Activated T-cell treated with anti-CD3 and anti-CD28 coated beads, Interleukin-2, amount 50 U/mL, for 4 hours (primary cell): ENCODE results near the gene PHF2. TPM values are rescaled to one million over a fixed set of nuclear protein-coding genes. Genes with fewer than 3 reads are reported as not detected.

Experiments
- ATAC-seq, 2 donors: fragments of 200-7000 bp; cut with Tn5 transposase; one replicate each; pipeline ENCODE4 v1.10.0; 2021
- DNase-seq: peaks from one replicate; pipeline ENCODE4 v3.0.0-alpha.2; 2020
- H3K27me3 Mint-ChIP-seq: one replicate; pipeline ENCODE4 v1.8.0; 2021; ENCODE audit warnings: low read depth, mixed read lengths
- H3K36me3 Mint-ChIP-seq: one replicate; pipeline ENCODE4 v1.8.0; 2022; ENCODE audit warnings: mixed read lengths; ENCODE audit not compliant: insufficient read depth
- H3K4me1 Mint-ChIP-seq: one replicate; pipeline ENCODE4 v1.8.0; 2021; ENCODE audit warnings: low read depth, mixed read lengths
- H3K4me3 Mint-ChIP-seq: one replicate; pipeline ENCODE4 v1.8.0; 2021; ENCODE audit warnings: mild to moderate bottlenecking, moderate library complexity, mixed read lengths
- H3K9me3 Mint-ChIP-seq: one replicate; pipeline ENCODE4 v1.8.0; 2021; ENCODE audit warnings: mixed read lengths
- total RNA-seq, 3 donors: library from RNA; stranded (reverse); gene quantifications; one replicate each; pipeline ENCODE4 v1.2.1, GENCODE V29; 2021

The PHF2 gene
- total RNA-seq, 3 donors from 2014 or later, result 19.2 to 20.8 (median 20.8) TPM

DNA sequence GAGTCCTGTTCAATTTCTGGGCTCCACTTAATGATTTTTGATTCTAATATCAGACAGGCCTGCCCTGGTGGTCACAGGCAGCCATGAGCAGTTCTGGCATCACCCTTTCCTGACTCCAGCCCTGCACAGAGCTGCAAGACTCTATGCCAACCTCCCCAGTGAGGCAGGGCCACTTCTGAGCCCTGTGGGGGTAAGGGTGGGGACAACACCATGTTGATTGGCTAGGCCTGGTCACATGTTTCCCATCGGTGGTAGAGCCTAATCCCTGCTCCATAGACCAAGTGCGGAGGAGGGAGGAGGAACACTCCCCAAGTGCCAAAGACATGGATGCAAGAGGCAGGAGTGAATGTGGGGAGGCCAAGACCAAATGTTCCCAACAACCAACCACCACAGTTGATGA lies 134.6 kb downstream of the PHF2 start:
- Mint-ChIP-seq H3K4me3 (no peak overlapping the region), H3K27me3 (peaks cover 2% of the 10 kb centered on the region), H3K9me3 (no peaks in the 10 kb centered on the region), H3K36me3 (no peaks in the 10 kb centered on the region), H3K4me1 (no peaks in the 10 kb centered on the region)
- ATAC-seq (no peak), DNase-seq (no peak)

DNA sequence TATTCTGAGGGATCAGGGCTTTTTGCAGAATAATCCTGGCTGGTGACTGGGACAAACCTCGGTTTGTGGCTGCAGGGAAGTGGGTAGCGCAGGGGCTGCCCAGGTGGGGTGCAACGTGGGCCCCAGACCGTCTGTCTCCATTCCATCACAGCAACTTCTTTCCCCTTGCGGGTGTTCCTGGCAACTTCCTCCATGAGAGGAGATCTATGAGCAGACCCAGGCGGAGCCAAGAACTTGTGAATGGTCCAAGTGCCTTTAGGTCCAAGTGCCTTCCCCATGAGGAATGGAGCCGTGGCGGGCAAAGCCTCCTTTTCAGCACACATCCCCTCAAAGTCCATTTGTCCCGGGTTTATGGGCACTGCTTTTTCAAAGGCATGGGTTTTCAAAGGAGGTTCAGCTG lies 136.5 kb downstream of the PHF2 start:
- H3K4me1 Mint-ChIP-seq, result peaks cover 3% of the 10 kb centered on the region
- no peaks in the 10 kb centered on the region for H3K36me3 Mint-ChIP-seq
- ATAC-seq, result no peak
- H3K4me3 Mint-ChIP-seq, result no peak overlapping the region
- H3K27me3 Mint-ChIP-seq, result peaks cover 6% of the 10 kb centered on the region
- no peak for DNase-seq
- H3K9me3 Mint-ChIP-seq, result no peaks in the 10 kb centered on the region

DNA sequence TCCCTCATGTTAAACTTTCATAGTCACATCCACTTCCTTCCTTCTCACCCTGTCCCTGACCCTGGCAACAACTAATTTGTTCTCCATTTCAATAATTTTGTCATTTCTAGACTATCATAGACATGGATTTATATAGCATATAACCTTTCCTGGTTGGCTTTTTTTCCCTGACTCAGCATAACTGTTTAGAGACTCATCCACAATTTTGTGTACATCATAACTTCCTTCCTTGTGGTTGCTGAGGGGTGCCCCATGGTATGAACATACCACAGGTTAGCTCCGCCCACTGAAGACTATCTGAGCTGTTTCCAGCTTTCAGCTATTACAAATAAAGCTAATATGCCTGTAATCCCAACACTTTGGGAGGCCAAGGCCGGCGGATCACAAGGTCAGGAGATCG lies 137.3 kb downstream of the PHF2 start:
- H3K4me1 Mint-ChIP-seq, result peaks cover 3% of the 10 kb centered on the region
- no peak overlapping the region for H3K4me3 Mint-ChIP-seq
- ATAC-seq (no peak), DNase-seq (no peak)
- peaks cover 6% of the 10 kb centered on the region for H3K27me3 Mint-ChIP-seq
- no peaks in the 10 kb centered on the region for H3K36me3 Mint-ChIP-seq
- no peaks in the 10 kb centered on the region for H3K9me3 Mint-ChIP-seq

DNA sequence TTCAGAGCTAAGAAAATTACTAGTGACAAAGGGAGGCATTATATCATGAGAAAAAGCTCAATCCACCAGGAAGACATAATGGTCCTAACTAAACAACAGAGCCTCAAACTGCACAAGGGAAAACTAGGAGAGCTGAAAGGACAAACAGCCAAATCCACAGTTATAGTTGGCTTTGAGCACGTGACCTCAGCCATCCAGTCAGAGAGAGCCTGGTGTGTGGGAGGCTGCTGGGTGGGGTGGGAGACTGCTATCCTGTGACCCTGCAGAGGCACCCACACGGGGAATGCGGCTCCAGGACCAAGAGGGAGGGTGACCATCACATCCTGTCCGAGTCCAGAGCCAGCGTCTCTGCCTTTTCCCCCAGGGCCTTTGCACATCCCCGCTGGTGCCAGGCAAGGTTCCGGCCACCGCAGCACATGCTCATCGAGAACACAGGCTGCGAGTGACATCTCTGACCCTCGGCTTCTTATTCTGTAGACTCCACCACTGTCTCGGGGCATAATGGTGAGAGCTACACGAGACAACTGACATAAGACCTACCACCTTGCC lies 145.1 kb downstream of the PHF2 start:
- Mint-ChIP-seq H3K4me3 (no peak overlapping the region), H3K4me1 (peaks cover 2% of the 10 kb centered on the region), H3K27me3 (peaks cover 12% of the 10 kb centered on the region), H3K36me3 (no peaks in the 10 kb centered on the region), H3K9me3 (no peaks in the 10 kb centered on the region)
- DNase-seq, result no peak
- ATAC-seq, result no peak

DNA sequence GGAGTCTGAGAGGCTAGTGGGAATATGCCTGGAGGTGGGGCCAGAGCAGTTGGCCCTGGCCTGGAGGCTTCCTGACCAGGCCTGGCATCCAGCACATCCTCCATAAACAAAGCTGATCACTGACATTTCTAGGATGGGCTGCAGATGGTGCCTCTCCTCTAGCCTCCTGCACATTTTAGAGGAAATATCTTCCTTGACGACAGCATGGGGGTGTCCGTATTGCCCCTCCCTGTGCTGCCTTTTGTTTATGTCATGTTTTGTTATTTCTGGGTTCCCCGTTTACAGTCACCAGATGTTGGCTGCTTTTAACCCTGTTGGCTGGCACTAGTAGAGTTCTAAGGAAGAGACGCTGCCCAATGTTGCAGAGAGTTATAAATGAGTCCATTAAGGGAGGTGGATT lies 148.5 kb downstream of the PHF2 start:
- peaks cover 24% of the 10 kb centered on the region for H3K27me3 Mint-ChIP-seq
- no peak overlapping the region for H3K4me3 Mint-ChIP-seq
- DNase-seq (no peak), ATAC-seq (no peak)
- H3K9me3 Mint-ChIP-seq, result no peaks in the 10 kb centered on the region
- no peaks in the 10 kb centered on the region for H3K36me3 Mint-ChIP-seq
- no peaks in the 10 kb centered on the region for H3K4me1 Mint-ChIP-seq

DNA sequence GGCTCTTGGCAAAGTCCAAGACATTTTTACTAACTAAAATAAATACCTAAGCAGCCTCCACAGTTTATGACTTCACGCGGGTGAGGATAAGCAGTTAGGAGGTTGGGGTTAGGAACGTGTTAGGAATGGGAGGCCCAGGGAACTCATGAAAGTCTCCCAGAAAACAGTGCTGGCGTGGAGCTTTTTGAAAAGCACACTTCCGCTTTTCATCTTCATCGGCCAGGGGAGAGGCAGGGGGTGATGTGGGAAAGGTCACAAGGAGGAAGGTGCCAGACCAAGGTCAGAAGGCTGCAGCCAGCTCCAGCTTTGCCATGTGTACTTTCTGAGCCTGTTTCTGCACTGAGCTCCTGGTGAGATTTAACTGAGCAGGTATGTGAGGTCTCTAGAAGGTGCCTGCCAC lies 149.0 kb downstream of the PHF2 start:
- H3K9me3 Mint-ChIP-seq, result no peaks in the 10 kb centered on the region
- H3K36me3 Mint-ChIP-seq, result no peaks in the 10 kb centered on the region
- H3K4me3 Mint-ChIP-seq, result no peak overlapping the region
- ATAC-seq (no peak), DNase-seq (no peak)
- no peaks in the 10 kb centered on the region for H3K4me1 Mint-ChIP-seq
- peaks cover 25% of the 10 kb centered on the region for H3K27me3 Mint-ChIP-seq

DNA sequence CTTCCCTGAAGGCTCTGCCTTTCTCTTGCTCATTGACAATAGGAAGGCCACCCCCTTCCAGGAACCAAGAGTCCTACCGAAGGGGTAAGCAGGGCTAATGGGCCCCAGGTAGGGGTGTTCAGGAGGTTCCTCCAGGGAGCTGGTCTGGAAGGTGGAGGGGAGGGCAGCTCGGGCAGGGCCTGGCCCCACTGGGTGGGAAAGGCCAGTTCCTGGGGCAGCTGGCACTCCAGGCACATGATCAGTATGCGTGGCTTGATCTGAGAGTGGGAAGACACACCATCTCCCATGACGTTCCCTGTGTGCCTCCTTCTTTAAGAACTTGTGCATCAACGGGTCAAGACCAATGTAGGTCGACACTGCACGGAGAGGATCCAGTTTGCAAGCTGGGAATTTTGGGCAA lies 149.8 kb downstream of the PHF2 start:
- Mint-ChIP-seq H3K4me1 (no peaks in the 10 kb centered on the region), H3K4me3 (no peak overlapping the region), H3K36me3 (no peaks in the 10 kb centered on the region), H3K27me3 (peaks cover 33% of the 10 kb centered on the region), H3K9me3 (no peaks in the 10 kb centered on the region)
- DNase-seq (no peak), ATAC-seq (no peak)

Other genes with a start within 250 kb of the PHF2 start
- 100 to 1,000 TPM; 116 to 124 (median 123) TPM for gene FAM120A, start 124.9 kb upstream of the PHF2 start, total RNA-seq
- 10 to 100 TPM; 30.5 to 36.8 (median 34.4) TPM for gene FAM120AOS, start 123.0 kb upstream of the PHF2 start, total RNA-seq